IPS-NIHi7 (cell line): ENCODE data around the gene KIRREL3.

Experiments
- DNase-seq: peaks from one replicate; pipeline ENCODE4 v3.0.0; 2012; ENCODE audit warnings: mixed read lengths; ENCODE audit errors: extremely low spot score

Gene KIRREL3

DNA sequence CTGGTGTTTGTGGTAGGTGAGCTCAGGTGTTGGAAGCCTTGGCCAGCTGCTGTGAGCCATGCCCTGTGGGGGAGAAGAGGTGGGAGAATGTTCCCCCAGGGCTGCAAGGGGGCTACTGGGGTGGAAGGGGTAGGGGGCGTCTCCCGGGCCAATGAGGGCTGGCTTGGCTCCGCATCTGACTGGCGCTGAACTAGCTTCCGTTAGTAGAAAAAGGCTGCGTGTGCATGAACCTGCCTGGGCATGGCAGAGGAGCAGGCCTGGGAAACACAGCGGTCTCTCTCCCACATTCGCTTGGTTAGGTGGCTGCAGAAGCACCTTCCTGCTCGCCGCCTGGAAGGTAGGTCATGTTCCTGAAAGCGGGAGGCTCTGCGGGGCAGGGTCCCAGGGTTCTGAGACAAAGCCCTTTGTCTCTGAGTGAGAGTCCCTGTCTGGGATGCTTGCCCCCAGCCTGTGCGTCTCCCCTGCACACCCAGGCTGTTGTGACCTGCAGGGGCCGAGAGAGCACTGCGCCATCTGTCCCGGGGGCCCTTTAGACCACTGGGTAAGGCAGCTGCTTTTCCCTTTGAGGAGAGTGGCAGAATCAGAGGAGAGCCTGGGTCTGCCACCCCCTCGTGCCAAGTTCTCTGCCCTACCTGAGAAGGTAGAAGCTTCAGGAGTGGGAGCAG is 466.3 kb downstream of the KIRREL3 start:
- DNase-seq: no peak

DNA sequence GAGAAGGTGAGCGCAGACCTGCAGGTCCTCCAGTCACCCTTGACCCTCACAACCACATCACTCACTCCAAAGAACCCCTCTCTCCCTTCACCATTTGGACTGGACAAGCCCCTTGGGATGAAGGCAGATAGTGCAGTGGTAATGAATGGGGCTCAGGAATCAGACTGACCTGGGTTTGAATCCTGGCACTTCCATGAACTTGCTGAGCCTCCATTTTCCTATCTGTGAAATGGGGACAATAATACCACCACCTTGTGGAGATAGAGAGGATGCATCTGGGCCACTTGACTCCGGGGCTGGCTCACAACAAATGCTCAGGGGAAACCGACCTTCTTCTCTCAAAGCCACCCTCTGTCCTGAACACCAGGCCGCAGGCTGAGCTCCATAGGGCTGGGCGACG is 467.0 kb downstream of the KIRREL3 start:
- no peak for DNase-seq

DNA sequence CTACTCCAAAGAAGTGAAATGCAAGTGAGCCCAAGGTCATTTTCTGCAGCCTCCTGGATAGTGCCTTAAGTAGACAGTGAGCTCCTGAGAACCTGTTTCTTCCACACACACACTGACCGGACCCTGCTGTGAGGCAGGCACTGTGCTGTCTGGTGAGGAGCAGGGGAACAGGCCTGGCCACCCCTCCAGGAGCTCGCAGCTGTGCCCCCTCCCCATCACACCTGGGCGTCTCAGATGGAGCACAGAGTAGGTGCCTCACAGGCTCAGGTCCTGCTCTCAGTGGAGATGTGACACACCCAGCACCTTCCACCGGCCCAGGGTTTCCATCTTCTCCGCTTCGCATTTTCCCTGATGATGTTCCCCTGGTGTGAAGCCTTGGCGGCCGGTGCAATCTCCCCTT is 470.2 kb downstream of the KIRREL3 start:
- no peak for DNase-seq

DNA sequence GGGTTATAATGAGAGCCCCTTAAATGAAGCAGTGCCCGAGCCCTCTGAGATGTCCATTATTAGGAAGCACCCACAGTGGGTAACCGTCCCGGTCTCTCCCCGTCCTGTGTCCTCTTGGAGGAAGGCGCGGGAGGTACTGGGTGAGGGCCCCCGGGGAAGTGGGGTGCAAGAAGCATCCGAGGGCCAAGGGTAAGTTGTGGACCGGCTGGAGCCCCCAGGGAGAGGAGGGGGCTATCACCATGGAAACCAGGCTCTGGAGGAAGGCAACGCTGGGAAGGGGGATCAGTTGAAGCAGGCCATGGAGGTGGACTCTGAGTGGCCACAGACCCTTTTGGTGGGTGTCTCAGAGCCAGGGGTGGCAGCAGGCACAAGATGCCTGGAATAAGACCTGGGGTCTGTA is 471.5 kb downstream of the KIRREL3 start:
- DNase-seq: no peak

DNA sequence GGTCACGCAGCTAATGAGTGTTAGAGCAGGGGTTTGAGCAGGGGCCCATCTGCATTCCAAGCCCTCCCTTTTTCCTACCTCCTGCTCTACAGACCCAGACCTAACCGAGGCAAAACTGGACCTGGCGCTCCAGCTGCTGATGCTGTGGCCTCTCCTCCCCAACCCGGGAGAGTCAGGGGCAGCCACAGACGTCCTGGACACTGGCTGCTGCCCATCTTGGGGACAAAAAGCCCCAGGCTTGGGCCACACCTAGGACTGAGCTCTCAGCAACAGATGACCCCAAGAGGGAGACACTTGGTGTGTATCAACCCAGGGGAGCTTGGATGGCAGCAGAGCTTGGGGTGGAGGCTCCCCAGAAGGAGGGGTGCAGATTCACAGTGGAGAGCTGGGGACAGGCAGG is 472.5 kb downstream of the KIRREL3 start:
- DNase-seq: no peak

DNA sequence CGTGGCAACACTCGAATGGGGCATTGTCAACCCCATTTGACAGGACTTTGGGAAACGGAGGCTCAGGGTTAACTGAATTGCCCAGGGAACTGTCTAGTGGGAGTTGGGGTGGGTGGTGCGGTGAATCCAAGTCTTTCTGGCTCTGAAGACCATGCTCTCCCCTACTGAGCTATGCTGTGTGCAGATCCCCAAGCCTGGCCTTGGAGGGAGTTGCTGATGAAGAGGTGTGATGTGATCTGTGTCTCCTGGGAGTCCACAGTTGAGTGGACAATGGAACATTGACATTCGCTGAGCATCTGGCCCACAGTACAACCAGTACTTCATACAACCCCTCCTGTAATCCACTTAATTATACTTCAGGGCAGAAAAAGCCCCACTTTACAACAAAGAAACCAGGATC is 472.9 kb downstream of the KIRREL3 start:
- DNase-seq: no peak

DNA sequence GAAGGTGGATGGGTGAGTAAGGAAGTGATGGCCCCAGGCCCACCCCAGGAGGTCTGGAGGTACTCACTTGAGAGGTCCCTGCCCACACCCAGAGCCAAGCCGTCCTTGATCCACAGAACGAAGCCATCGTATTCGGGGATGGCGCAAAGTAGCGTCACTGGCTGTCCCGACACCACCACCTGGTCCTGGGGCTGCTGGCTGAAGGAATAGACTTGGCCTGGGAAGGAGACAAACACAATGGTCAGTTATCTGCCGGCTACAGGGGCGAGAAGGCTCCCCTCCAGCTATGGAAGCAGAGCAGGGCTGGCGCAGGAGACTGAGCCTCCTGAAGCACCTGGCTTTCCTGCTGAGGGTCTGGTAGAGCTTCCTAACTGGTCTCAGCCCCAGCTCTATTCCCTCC is 474.1 kb downstream of the KIRREL3 start:
- DNase-seq: no peak

DNA sequence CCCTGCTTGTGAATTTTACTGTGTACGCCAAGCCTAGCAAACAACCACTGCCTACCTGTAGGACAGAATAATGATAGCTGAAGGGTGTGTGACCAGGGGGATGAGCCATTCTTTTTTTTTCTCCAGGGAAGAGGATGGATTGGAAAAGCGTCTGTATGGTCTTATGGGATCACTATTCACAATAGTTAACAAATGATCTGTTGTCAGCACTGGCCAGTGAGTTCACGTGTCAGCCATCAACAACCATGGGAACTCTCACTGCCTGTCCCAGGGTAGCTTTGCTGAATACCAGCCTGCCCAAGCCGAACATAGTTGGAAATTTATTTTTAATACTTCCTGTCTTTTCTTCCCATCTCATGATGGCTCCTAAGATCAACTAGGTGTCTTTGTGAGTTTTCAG is 474.9 kb downstream of the KIRREL3 start:
- no peak for DNase-seq

DNA sequence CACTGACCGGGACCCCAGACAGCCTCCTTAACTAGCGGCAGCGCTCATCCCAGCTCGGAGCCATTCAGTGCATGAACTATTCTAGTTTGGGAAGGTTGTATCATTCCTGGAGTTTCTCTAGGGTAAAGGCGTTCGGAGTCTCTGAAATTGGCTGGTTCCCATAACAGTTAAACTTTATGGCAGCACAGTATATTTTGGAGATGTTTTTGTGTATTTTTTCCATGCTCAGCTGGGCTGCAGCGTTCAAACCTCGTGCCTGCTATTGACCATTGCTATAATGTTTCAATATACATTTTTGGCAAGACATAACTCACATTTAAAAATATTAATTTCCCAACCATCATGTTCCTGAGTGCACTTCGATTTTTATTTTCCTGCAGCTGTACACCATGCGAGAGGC is 475.4 kb downstream of the KIRREL3 start:
- no peak for DNase-seq

DNA sequence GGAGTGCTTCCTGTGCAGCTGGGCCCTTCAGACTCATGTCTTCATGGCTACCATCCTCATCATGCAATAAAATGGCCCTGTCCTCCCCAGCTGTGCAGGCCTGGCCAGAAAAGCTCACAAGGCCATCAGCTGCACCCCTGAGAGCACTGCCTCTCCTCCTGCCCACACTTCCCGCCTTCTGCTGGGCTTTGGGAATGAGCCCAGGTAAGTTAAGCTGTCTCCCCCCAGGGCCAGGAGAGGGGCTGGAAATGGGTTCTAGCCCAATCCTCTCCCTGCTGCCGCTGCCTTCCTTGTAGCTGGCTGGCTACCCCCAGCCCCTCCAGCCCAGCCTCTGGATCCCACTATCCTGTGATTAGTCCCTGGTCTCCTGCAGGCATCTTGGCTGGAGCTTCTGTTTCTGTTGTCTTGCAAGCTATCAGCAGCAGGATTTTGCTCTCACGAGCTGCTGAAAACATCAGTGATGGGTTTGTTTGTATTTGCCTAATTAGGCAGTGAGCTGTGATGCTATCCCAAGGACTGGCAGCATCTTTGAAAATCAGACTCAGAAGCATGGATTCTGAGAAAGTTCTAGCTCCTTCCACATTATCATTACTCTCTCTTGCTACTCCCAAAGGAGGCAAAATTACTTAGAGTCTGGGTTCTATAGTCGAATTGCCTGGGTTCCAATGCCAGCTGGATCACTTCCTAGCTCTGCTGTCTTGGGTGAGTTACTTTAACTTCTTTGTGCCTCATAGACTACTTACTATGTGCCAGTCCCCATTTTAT is 476.9 kb downstream of the KIRREL3 start:
- DNase-seq: no peak

DNA sequence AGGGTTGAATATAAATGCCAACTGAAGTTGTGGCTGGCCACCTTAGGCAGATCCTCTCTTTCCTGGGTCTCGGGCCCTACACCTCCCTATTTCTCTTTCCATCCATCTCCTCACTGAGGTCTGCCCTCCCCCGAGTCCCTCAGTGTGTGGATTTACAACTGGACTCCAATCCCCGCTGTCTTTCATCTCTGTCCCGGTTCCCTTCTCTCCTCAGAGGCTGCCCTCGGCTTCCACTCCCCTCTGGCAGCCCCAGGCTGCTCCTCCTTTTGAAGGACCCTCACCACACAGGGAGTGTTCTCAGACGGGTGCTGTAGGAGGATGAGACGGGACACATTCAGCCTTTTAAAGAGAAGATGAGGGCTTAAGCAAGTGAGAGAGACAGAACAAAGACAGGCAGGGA is 478.0 kb downstream of the KIRREL3 start:
- DNase-seq: no peak

DNA sequence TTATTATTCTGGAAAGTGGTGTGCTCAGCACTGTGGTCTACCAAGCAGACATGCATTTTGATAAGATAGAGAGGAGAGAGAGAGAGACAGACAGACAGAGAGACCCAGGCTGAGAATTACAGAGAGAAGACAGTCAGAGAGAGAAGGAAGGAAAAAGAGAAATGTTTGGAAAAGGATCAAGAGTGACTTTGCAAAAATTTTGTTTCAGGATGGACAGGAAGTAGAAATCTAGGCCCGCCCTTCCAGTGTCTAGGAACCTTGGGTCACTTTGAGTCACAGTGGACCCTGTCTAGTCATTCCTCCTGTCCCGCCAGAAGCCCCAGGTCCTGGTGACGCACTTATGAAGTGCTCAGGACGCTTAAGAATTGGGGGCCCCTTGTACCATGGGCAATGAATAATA is 478.4 kb downstream of the KIRREL3 start:
- no peak for DNase-seq

DNA sequence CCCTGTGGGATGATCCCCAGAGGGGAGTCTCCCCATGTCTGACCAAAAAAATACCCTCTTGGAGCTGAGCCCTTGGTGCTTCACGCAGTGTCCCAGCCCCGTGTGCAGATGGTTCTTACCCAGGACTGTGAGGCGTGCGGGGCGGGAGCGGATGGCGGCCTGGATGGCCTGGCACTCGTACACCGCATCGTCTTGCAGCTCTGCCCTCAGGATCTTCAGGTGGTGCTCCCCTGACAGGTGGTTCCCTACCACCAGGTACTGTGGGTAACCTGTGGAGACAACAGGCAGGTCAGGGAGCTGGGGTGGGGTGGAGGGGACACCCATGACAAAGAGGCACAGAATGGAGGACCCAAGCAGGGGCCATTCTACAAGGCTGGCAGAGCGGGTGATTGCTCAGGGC is 479.4 kb downstream of the KIRREL3 start:
- no peak for DNase-seq

DNA sequence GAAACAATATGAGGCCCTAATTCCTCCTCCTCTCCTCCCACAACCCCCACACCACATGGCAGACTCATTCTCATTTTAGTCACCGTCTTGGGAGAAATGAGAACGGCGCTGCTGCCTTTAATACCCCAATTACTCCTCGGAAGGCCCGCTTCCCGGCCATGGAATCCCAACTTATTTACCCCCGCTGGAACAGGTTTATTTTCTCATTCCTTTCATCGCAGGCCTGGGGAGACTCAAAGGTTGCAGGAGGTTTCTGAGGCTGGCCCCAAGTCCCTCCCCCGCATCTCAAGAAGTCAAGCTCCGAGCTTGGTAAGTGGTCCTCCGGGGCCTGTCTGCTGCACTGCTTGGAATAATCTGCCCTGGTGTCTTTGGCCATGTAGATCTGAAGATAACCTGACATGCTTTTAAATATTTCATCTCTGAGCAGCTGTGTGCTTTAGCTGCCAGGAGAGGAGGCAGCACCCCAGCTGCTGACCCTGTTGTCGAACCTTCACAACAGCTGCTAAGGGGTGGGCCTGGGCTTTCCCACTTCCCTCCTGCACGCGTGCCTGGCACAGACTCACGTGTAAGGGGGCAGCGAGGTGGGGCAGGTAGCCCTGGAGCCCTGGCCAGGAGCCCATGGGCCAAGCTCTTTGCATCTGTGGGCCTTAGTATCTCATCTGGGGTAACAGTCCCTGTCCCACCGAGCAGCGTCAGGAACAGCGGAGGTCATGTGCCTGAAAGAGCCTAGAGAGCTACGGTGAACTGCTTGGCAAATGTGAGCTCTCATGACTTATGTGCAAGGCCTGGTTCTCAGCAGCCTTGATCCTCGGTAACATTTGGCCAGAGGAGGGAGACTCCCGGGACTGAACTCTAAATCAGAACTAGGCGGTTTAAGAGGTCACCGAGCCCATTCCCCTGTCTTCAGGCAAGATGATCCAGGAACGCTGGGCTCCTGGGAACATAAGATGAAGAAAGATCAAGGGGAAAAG is 480.5 kb downstream of the KIRREL3 start:
- DNase-seq: no peak

DNA sequence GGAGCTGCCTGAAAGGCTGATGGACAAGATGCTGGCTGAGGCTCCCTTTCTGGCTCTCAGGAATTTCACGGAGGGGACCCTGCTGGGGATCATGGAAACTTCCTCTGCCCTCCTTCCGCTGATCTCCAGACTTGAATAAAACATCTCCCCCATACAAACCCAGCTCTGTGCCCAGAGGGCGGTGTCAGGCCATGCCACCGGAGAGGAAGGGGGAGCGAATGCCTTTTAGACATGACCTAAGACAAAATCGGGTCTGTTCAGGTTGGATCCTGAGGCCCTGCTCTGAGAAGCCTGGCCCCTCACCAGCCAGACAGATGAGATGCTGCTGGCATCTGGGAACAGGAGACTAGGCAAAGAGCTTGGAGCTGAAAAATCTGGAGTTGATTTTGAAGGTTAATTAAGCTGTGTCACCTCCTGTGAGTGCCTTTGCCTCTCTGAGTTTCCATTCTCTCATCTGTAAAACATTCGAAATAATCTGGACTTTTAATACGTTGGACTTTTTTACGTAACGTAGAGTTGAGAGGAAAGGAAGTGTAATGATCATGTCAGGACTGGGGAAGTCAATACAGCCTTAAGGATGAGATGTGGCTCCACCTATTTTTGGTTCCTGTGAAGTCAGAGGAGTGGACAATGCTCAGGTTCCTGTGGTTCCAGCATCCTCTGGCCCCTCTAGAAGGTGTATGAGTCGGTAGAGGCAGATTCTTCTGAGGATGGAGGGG is 481.4 kb downstream of the KIRREL3 start:
- no peak for DNase-seq

DNA sequence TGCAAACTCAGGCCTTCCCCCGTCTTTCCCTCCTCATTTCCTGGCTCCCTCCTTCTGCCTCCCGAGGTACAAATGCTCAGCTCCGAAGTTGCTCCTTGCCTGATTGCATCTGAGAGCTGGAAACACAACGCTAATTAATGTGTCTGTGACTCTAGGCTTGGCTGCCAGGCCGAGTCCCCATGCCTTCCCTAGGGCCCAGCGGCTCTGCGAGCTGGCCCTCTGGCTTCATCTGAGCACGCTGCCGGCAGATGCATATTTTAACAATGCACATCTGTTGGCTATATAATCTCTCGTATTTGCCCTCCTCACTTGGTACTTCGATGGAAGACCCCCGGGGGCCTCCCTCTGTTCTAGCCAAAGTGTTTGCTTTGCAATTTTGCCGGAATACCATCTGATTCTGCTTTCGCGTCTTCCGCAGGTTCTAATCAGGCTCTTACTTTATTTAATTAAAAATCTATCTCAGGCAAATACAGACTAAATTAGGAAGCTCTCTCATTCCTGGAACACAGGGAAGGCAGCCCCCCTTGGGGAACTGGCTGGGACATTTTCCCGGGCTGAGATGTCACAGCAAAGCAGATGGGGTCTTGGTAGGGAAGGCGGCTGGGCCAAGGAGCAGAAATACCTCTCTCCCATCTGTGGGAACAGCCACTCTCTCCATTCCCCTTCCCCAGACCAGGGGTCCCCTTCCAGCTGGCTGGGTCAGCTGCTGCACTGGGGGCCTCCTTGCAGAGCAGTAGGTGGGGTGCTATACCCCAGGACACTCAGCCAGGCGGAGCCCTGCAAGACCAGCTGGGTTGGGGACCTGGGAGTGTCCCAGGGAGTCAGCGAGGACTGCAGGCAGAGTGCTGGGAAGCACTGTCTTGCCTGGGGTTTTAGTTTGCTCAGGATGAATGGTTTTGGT is 482.2 kb downstream of the KIRREL3 start:
- no peak for DNase-seq

DNA sequence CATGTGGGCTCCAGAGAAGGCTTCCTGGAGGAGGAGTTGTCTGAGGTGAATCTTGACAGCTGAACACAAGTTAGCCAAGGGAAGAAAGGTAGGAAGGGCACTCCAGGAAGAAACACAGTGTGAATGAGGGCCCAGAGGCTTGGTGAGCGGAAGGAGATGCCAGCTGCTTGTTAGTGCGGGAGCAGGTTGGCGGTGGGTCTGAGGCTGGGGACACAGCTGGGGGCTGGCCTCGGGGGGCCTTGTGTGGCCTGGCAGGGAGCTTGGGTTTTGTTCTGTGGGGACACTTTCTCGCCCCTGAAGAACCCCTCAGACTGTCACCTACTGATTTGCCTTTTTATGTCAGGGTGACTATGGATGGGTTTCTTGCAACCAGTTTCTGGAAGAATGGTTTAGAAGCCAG is 485.1 kb downstream of the KIRREL3 start:
- DNase-seq: no peak

DNA sequence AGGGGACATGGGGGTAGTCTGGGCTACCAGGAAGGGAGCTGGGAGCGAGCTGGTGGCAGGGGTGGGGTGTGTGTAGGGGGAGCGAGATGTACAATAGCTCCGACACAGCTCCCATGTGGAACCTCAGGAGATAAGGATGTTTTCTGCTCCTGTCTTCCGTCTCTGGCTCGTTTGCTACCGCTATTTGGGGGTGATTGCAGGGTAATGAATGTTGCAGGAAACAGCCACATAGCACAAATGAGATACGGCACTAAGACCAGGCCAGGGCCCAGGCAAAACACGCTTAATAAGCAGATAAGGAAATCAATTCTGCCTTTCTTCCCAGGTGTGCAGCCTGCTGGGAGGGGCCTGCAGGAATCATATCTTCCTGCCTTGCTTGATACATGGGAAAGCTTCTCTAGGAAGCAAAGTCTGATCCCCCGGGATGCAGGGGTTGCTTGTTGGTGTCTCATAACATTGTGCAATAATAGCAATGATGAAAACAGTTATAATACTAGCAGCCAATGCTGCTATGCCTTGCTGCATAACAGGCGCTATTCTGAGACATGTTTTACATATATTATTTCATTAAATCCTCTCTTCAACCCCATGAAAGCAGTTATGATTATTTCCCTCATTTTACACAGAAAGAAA is 486.4 kb downstream of the KIRREL3 start:
- no peak for DNase-seq

DNA sequence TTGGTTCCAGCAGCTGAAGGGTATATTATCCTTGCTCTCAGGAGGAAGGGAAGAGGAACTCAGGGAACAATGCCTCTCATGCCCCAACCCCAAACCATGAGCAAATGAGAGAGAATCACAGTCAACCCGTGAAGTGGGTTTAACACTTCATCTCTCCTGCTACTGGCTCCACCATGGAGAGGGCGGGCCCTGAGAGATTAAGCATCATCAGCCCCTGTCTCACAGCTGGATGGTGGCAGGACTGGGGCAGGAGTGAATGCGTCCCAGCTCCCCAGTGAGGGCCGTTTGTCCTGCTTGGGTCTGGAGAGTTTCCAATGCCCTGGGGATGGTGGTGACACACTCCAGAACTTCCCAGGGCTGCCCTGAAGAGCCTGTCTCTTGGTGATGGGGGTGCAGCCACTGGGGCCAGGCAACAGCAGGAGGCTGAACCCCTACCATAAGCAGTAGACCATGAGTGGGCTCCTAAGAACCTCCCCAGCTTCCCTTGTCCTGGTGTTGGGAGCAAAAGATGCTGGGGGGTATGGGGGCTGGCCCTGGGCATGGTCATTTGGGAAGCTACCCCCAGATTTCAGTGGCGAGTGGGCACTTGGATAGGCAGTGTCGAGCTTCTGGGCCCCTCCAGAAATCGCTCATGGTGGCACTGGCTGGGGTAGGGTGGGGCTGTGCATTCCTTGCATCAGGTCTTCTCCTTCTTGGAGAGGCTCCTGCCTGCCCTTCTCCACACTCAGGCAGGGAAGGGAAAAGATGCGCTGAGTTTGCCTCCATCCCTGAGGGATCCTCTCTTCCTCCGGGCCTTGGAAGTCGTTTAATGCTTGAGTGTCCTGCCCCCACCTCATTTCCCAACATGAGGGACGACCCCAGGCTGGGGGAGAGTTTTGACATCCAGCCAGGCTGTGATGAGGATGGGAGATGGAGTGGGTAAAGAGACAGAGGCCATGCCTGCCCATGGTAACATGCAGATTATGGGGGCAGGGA is 487.5 kb downstream of the KIRREL3 start:
- DNase-seq: no peak
